Lower lobe of right lung (tissue), 2 donors: ENCODE measurements around the gene CDH15. TPM values are rescaled to one million over a fixed set of nuclear protein-coding genes. Genes with fewer than 3 reads are reported as not detected.

Experiments
- ATAC-seq, 2 donors: fragments of 200-7000 bp; cut with Tn5 transposase; one replicate each; pipeline ENCODE4 v1.9.1; 2020 to 2022; ENCODE audit warnings: mild to moderate bottlenecking in 2 of 2, moderate library complexity in 2 of 2
- DNase-seq: peaks from one replicate; pipeline ENCODE4 v3.0.0-alpha.2; 2020
- H3K27ac ChIP-seq: fragments of 200-600 bp; one replicate; pipeline ENCODE4 v1.8.0; 2022
- H3K27me3 ChIP-seq: fragments of 200-600 bp; one replicate; pipeline ENCODE4 v1.8.0; 2022; ENCODE audit warnings: low read depth
- H3K36me3 ChIP-seq: fragments of 200-600 bp; one replicate; pipeline ENCODE4 v1.8.0; 2022; ENCODE audit warnings: mild to moderate bottlenecking
- H3K4me1 ChIP-seq: fragments of 200-600 bp; one replicate; pipeline ENCODE4 v1.8.0; 2022
- H3K4me3 ChIP-seq: fragments of 200-600 bp; one replicate; pipeline ENCODE4 v1.8.0; 2022; ENCODE audit warnings: mild to moderate bottlenecking
- H3K9me3 ChIP-seq: fragments of 200-600 bp; one replicate; pipeline ENCODE4 v1.8.0; 2022
- intact Hi-C: fragments of 100-400 bp; cut with DNase I; formaldehyde crosslinking; loops from one replicate; pipeline ENCODE4 v1.11.0; 2022
- total RNA-seq: library from RNA; stranded (reverse); fragmentation: NEBNext Ultra II Directional; extraction: Animal tissue kit (Norgen Biotek cat#: 25700); gene quantifications from one replicate; pipeline ENCODE4 v1.2.1, GENCODE V29; 2021
- TF ChIP-seq, protein P1 (sequence below): fragments of 200-600 bp; IDR thresholded peaks from one replicate; pipeline ENCODE4 v1.8.0; 2022; ENCODE audit warnings: antibody characterized with exemption, mild to moderate bottlenecking
- donor health status: DM: no; HTN: yes; CAD: no; lungs with severe emphysema.

The CDH15 gene
- total RNA-seq, 1 donor from 2014 or later: 0.50 TPM

DNA sequence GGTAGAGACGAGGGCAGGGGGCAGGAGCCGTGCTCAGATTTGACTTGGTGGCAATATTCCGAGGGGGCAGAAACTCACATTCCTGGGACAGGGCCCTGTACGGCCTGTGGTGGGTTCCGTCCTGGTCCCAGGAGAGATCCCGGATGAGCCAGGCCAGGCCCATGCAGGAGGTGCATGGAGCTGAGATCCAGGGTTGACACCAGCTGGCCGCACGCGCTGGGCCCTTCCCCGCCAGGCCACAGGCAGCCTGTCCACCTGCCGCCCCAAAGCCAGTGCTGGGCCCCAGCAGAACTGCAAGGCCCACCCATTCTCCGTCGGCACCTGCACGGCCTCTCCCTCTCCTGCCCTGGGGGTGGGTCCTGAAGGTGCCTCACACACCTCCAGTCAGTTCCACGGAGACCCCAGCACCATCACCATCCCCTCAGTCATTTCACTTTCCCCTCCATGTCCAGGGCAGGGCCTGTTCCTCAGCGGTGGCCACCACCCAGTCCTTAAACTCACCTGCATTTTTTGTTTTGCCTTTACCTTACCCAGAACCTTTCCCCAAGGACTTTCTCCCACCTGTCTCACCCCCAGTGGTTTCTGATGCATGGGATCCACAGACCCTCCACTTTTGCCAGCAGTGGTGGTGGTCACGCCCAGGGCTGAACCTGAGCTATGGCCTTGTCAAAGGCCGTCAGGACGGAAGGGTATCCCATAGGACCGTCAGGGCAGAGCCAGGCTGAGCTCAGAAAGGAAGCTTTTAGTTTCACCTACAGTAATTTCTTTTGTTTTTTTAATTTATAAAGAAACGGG, 25.1 kb upstream of the CDH15 start:
- Histone ChIP-seq H3K36me3 (peaks cover 69% of the 10 kb centered on the region), H3K27me3 (no peaks in the 10 kb centered on the region), H3K27ac (no peak overlapping the region), H3K4me3 (no peak overlapping the region), H3K4me1 (no peaks in the 10 kb centered on the region), H3K9me3 (no peaks in the 10 kb centered on the region)
- DNase-seq (peak; percentile 29), ATAC-seq (no peak)
- intact Hi-C loops: no loop called here
- TF ChIP-seq, protein P1, sequence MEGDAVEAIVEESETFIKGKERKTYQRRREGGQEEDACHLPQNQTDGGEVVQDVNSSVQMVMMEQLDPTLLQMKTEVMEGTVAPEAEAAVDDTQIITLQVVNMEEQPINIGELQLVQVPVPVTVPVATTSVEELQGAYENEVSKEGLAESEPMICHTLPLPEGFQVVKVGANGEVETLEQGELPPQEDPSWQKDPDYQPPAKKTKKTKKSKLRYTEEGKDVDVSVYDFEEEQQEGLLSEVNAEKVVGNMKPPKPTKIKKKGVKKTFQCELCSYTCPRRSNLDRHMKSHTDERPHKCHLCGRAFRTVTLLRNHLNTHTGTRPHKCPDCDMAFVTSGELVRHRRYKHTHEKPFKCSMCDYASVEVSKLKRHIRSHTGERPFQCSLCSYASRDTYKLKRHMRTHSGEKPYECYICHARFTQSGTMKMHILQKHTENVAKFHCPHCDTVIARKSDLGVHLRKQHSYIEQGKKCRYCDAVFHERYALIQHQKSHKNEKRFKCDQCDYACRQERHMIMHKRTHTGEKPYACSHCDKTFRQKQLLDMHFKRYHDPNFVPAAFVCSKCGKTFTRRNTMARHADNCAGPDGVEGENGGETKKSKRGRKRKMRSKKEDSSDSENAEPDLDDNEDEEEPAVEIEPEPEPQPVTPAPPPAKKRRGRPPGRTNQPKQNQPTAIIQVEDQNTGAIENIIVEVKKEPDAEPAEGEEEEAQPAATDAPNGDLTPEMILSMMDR: no peak

DNA sequence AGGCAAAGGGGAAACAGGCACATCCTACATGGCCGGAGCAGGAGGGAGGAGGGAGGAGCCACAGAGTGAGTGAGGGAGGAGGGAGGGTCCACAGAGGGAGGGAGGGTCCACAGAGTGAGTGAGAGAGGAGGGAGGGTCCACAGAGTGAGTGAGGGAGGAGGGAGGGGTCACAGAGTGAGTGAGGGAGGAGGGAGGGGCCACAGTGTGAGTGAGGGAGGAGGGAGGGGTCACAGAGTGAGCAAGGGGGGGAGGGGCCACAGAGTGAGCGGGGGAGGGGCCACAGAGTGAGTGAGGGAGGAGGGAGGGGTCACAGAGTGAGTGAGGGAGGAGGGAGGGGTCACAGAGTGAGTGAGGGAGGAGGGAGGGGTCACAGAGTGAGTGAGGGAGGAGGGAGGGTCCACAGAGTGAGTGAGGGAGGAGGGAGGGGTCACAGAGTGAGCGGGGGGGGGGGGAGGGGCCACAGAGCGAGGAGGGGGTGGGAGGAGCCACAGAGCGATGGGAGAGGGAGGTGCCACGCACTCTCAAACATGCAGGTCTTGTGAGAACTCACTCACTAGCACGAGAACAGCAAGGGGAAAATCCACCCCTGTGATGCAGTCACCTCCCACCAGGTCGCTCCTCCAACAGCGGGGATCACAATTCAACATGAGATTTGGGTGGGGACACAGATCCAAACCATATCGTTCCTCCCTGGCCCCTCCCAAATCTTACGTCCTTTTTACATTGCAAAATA, 24.3 kb upstream of the CDH15 start:
- Histone ChIP-seq H3K9me3 (no peaks in the 10 kb centered on the region), H3K4me1 (no peaks in the 10 kb centered on the region), H3K27me3 (no peaks in the 10 kb centered on the region), H3K27ac (no peak overlapping the region), H3K36me3 (peaks cover 68% of the 10 kb centered on the region), H3K4me3 (no peak overlapping the region)
- ATAC-seq (no peak), DNase-seq (no peak)
- TF ChIP-seq, protein P1: no peak
- intact Hi-C loops: no loop called here

DNA sequence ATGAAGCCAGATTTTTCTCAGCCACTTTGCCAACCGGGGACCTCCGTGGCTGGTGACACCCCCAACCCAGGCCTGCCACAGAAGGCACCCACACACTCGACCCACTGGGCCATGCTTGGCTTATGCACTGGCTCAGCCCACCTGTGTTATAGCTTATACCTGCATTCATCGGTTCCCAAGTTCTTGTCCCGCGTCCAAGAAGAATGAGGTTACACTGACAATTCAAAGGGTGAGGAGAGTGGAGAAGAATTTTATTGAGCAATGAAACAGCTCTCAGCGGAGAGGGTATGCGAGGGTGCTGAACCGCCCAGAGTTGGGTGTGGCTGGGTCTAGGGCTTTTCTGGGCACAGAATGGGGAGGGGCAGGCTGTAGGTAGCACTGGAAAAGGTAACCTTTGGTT, 22.2 kb upstream of the CDH15 start:
- H3K36me3 ChIP-seq: peaks cover 58% of the 10 kb centered on the region
- ATAC-seq (no peak), DNase-seq (no peak)
- no peaks in the 10 kb centered on the region for H3K27me3 ChIP-seq
- TF ChIP-seq, protein P1: no peak
- no peaks in the 10 kb centered on the region for H3K9me3 ChIP-seq
- no peak overlapping the region for H3K4me3 ChIP-seq
- intact Hi-C loops: no loop called here
- H3K27ac ChIP-seq: no peak overlapping the region
- no peaks in the 10 kb centered on the region for H3K4me1 ChIP-seq

DNA sequence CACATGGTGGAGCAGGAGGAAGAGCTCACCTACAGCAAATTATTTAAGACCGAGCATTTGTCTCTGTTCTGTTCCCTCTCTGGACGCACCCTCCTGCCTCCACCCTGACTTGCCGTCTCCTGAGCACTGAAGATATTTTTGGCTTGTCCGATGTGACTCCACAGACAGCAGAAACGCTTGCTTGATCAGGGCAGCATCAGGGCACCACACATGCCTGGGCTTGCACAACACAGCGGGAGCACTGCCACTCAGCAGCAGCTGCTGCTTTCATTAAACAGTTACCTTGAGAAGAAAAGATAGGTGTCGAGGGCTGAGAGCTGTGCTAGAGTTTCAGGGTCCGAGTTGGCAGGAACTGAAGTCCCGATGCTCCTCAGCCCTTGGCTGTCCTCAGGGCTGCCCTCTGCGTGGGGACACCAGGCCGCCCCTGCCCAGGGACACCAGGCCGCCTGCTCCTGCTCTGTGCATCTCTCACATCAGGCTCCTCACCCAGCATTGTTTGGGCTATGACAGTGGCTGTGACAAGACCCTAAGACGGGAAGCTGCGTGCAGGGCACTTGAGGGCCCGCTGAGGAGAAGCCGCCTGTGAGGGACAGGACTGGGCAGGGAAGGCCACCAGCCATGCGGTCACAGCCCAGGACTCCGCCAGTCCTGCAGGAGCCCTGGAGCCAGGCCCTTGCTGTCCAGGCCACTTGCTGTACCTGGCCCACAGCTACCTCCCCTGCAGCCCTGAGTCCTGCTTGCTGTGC, 21.3 kb upstream of the CDH15 start:
- Histone ChIP-seq H3K27me3 (no peaks in the 10 kb centered on the region), H3K27ac (no peak overlapping the region), H3K4me1 (peaks cover 8% of the 10 kb centered on the region), H3K4me3 (no peak overlapping the region), H3K9me3 (no peaks in the 10 kb centered on the region), H3K36me3 (peaks cover 49% of the 10 kb centered on the region)
- intact Hi-C loops: no loop called here
- ATAC-seq: no peak
- TF ChIP-seq, protein P1: no peak
- peak; percentile 22 for DNase-seq

DNA sequence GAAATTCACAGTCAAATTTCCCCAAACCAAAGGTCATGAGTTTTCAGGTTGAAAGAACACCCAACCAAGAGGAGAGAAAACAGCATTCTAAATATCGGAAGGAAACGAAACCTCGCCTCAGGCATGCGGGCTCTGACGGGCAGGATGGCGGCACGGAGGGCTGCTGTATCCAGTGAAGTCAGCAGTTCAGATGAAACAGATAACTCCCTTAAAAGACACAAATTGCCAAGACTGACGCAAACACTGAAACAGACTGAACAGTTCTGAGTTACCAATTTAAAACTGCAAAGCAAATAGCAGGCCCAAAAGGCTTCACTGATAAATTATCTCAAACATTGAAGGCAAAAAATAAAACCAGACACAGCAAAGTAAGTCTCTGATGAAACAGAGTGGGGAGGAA, 20.6 kb upstream of the CDH15 start:
- H3K36me3 ChIP-seq: peaks cover 42% of the 10 kb centered on the region
- TF ChIP-seq, protein P1: no peak
- peaks cover 16% of the 10 kb centered on the region for H3K4me1 ChIP-seq
- DNase-seq: no peak
- H3K27ac ChIP-seq: no peak overlapping the region
- H3K4me3 ChIP-seq: no peak overlapping the region
- no peak for ATAC-seq
- no peaks in the 10 kb centered on the region for H3K9me3 ChIP-seq
- intact Hi-C loops: no loop called here
- H3K27me3 ChIP-seq: no peaks in the 10 kb centered on the region
